AG04450 (cell line): ENCODE data around the gene MTUS2. TPM values are rescaled to one million over a fixed set of nuclear protein-coding genes. Genes with fewer than 3 reads are reported as not detected.
"Not testable (repeated sequence)": the region's sequence is repeated elsewhere in the genome, so short reads cannot be mapped to it uniquely, and the experiment has no call there.

Experiments used
- CTCF ChIA-PET: fragments of 300-600, 350-600 bp; formaldehyde crosslinking; extraction: SDS; loops from one replicate; lab custom pipeline; 2022; ENCODE audit warnings: antibody characterized with exemption, inconsistent platforms; lab: Charles Lee
- POLR2A ChIA-PET: fragments of 350-600 bp; formaldehyde crosslinking; extraction: SDS; loops from one replicate; lab custom pipeline; 2021; ENCODE audit warnings: antibody characterized with exemption, inconsistent platforms; lab: Yijun Ruan, JAX
- DNase-seq: peaks from one replicate; pipeline ENCODE4 v3.0.0-alpha.2; 2011; ENCODE audit warnings: low read depth, low spot score
- H3K27ac ChIP-seq: one replicate; pipeline ENCODE4 v1.5.1; 2012; ENCODE audit warnings: low read depth, low read length, control low read depth
- H3K27me3 ChIP-seq: one replicate; pipeline ENCODE4 v1.6.0; 2012; ENCODE audit warnings: low read length; ENCODE audit not compliant: control insufficient read depth, insufficient read depth
- H3K4me3 ChIP-seq: 2 replicates; pipeline ENCODE4 v1.5.1; 2011; ENCODE audit warnings: mild to moderate bottlenecking, low read depth, low read length, control low read depth
- H3K9me3 ChIP-seq: 2 replicates; pipeline ENCODE4 v1.5.1; 2012; ENCODE audit warnings: low read length; ENCODE audit not compliant: control insufficient read depth, insufficient read depth
- CTCF ChIP-seq: IDR thresholded peaks from 2 replicates; pipeline ENCODE4 v1.5.1; 2011; ENCODE audit warnings: low read depth, low read length, control low read depth, inconsistent platforms
- polyA plus RNA-seq: library from polyadenylated mRNA; depleted of rRNA; stranded (reverse); fragments of >200 nt; gene quantifications from 2 replicates; pipeline ENCODE4 v1.2.3, GENCODE V29; 2011

Gene MTUS2
- polyA plus RNA-seq, 1 experiment, result 0.02 TPM

DNA sequence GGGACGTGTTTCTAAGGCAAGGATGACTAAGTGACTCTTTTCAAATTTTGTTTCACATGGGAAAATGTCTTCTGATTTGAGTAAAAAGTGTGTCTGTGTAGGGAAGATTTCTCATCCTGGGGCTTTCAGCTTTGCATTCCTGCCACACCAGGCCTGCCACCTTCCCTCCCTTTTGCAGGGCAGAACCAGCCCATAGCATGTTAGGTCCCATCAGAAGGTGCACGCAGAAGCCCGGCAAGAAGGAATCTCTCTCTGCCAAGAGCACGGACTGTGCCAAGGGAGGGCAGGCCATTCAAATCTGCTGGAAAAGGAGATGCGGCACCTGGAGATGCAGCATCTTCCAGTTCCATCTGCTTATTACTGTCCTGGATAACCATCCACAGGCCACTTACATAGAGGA is 563.3 kb downstream of the MTUS2 start:
- no peak for DNase-seq
- Histone ChIP-seq H3K9me3 (no peaks in the 10 kb centered on the region), H3K27me3 (no peaks in the 10 kb centered on the region), H3K27ac (no peak overlapping the region), H3K4me3 (no peak overlapping the region)
- POLR2A ChIA-PET, result no interaction called here
- no peak for TF ChIP-seq CTCF
- CTCF ChIA-PET, result interaction anchor here (0.8 kb wide), 1 partner anchor 14 kb away, joined by 3 read pairs; no protein-coding TSS in a partner anchor

GRCh38 chr13:29384466-29384865 is 564.3 kb downstream of the MTUS2 start:
- H3K27me3 ChIP-seq, result no peaks in the 10 kb centered on the region
- no peak for DNase-seq
- ChIA-PET POLR2A (no interaction called here), CTCF (interaction anchor here (0.8 kb wide), 1 partner anchor 15 kb away, joined by 3 read pairs; no protein-coding TSS in a partner anchor)
- H3K27ac ChIP-seq, result no peak overlapping the region
- TF ChIP-seq CTCF, result no peak
- H3K9me3 ChIP-seq, result no peaks in the 10 kb centered on the region
- H3K4me3 ChIP-seq, result no peak overlapping the region

DNA sequence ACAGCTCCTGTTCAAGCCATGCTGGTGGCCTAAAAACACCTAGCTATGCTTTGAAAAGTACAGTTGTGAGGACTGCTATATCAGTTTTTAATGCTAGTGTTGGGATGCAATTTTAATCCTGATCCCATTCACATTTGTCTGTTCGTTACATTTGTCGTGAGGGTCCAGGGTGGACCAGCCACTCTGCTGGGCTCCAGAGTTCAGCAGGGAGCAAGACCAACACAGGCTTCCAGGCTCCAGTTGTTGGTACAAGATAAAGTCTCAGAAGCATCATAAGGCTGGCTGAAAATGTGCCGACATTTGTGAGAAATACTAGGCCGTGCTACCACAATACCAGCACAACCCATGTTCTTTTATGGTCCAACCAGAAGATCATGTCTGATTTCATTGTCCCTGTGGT is 564.7 kb downstream of the MTUS2 start:
- ChIA-PET POLR2A (no interaction called here), CTCF (no interaction called here)
- no peak overlapping the region for H3K27ac ChIP-seq
- no peaks in the 10 kb centered on the region for H3K27me3 ChIP-seq
- DNase-seq, result no peak
- TF ChIP-seq CTCF, result no peak
- no peaks in the 10 kb centered on the region for H3K9me3 ChIP-seq
- H3K4me3 ChIP-seq, result no peak overlapping the region

GRCh38 chr13:29386246-29386645 is 566.1 kb downstream of the MTUS2 start:
- Histone ChIP-seq H3K27me3 (no peaks in the 10 kb centered on the region), H3K27ac (no peak overlapping the region), H3K4me3 (no peak overlapping the region), H3K9me3 (no peaks in the 10 kb centered on the region)
- CTCF ChIA-PET, result no interaction called here
- no peak for DNase-seq
- TF ChIP-seq CTCF, result no peak
- POLR2A ChIA-PET, result no interaction called here

DNA sequence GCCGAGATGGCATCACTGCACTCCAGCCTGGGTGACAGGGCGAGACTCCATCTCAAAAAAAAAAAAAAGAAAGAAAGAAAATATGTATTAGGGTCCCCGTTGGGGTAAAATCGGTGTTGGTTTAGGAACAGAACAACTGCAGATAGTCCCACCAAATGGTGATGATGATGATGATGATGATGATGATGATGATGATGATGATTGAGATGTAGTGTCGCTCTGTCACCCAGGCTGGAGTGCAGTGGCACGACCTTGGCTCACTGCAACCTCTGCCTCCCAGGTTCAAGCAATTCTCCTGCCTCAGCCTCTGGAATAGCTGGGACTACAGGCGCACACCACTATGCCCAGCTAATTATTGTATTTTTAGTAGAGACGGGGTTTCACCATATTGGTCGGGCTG is 570.5 kb downstream of the MTUS2 start:
- POLR2A ChIA-PET, H3K27me3 ChIP-seq, CTCF ChIA-PET, H3K9me3 ChIP-seq, DNase-seq, H3K4me3 ChIP-seq, H3K27ac ChIP-seq: not testable (repeated sequence)

- H3K9me3 ChIP-seq, result no peaks in the 10 kb centered on the region
- H3K4me3 ChIP-seq, result no peak overlapping the region
- DNase-seq, result no peak
- ChIA-PET POLR2A (no interaction called here), CTCF (no interaction called here)
- no peak for TF ChIP-seq CTCF
- peaks cover 5% of the 10 kb centered on the region for H3K27me3 ChIP-seq
- H3K27ac ChIP-seq, result no peak overlapping the region
Observed at GRCh38 chr13:29396446-29396845, 576.3 kb downstream of the MTUS2 start.
